Epithelial cell of esophagus (primary cell): ENCODE data around the gene STAP2.

Experiments
- DNase-seq: peaks from one replicate; pipeline ENCODE4 v3.0.0; 2010; ENCODE audit warnings: low read depth
- H3K4me3 ChIP-seq: 2 replicates; pipeline ENCODE4 v1.5.1; 2011; ENCODE audit warnings: mild to moderate bottlenecking, low read length, control low read depth
- CTCF ChIP-seq: IDR thresholded peaks from 2 replicates; pipeline ENCODE4 v1.5.1; 2011; ENCODE audit warnings: low read depth, mild to moderate bottlenecking, low read length, control low read depth, inconsistent platforms; ENCODE audit not compliant: insufficient read depth; ENCODE audit errors: missing control alignments

STAP2 gene

DNA sequence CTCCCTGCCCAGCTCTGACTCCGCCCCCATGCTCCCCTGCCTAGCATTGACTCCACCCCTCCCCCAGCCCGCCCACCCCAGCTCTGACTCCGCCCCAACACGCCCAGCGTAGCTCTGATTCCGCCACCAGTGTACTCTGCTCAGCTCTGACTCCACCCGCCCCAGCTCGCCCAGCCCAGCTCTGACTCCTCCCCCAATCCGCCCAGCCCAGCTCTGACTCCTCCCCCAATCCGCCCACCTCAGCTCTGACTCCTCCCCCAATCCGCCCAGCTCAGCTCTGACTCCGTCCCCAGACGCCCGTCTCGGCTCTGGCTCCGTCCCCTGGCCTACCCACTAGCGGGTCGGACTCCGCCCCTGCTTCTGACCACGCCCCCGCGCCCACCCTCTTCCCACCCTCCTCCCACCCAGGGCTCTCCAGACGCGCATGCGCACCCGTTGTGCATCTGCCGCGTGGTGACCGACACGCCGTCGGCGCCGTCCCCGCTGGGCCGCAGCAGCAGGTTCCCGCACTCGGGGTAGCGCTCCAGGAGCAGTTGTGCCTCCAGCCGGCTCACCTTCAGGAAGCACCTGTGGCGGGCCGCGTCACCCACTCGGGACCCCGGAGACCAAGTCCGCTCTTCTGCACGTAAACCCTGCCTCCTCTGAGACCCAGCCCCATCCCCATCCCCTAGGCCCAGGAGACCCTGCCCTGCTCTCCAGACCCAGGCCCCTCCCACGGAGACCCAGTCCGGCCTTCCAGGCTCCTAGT lies 10.2 kb downstream of the STAP2 start:
- DNase-seq: peak; percentile 77
- no peak for TF ChIP-seq CTCF
- peak overlapping the region; percentile 45 for H3K4me3 ChIP-seq

DNA sequence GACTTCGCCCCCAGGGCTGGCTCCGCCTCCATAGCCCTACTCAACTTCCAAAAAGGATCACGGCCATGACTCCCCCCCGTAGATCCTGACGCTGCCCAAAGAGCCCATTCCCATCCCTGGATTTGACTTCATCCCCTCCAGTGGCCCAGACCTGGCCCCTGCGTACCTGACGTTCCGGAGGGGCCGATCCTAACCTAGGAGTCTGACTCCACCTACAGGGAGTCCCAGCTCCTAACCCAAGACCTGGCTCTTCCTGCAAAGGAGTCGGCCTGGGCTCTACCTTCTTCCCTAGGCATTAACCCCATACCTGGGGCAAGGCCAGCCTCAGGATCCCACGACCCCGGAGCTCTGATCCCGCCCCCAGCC lies 10.8 kb downstream of the STAP2 start:
- peak overlapping the region; percentile 8 for H3K4me3 ChIP-seq
- no peak for DNase-seq
- no peak for TF ChIP-seq CTCF

GRCh38 chr19:4327252-4327876 lies 11.3 kb downstream of the STAP2 start:
- TF ChIP-seq CTCF: no peak
- H3K4me3 ChIP-seq: no peak overlapping the region
- peak; percentile 35 for DNase-seq

DNA sequence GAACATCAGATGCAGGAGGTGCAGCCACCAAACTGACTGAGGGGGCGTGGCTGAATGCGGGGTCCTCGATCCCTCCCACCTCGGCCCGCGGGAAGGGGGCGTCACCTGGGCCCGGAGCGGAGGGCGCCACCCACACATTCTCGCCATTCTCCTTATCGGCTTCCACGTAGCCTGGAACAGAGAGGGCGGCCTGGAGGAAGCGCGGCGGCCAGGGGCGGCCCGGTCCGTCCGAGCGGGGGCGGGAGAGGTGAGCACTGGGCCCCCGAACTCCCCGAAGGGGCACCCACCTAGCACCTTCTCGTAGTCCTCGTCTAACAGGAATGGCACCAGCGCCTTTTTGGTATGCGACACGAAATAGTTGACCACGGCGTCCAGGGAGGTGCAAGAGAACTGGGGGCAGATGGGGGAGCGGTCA lies 11.8 kb downstream of the STAP2 start:
- no peak for TF ChIP-seq CTCF
- no peak for DNase-seq
- H3K4me3 ChIP-seq: no peak overlapping the region

- no peak overlapping the region for H3K4me3 ChIP-seq
- TF ChIP-seq CTCF: no peak
- DNase-seq: no peak
Observed at GRCh38 chr19:4326215-4326836, 12.3 kb downstream of the STAP2 start.

- DNase-seq: no peak
- H3K4me3 ChIP-seq: no peak overlapping the region
Observed at GRCh38 chr19:4324228-4324627, 14.4 kb downstream of the STAP2 start.

More at GRCh38 chr19:4324228-4324627, 14.4 kb downstream of the STAP2 start:
- no peak for TF ChIP-seq CTCF
